Keratinocyte (primary cell): Measurements from ENCODE around the gene S100A9. TPM values are rescaled to one million over a fixed set of nuclear protein-coding genes. Genes with fewer than 3 reads are reported as not detected.

ENCODE experiments used
- DNase-seq: peaks from one replicate; pipeline ENCODE4 v3.0.0-alpha.2; 2011; ENCODE audit warnings: low read depth, missing footprints, low spot score
- FAIRE-seq: peaks from 2 replicates; lab custom pipeline; 2011; peaks lifted over from hg19 to GRCh38; lab: Jason Lieb, UNC
- H2AFZ ChIP-seq: 2 replicates; pipeline ENCODE4 v1.6.0; 2012; ENCODE audit warnings: low read length, control low read depth, inconsistent platforms; ENCODE audit not compliant: control insufficient read depth
- H3K27ac ChIP-seq: 2 replicates; pipeline ENCODE4 v1.5.1; 2011; ENCODE audit warnings: low read length; ENCODE audit not compliant: control insufficient read depth, insufficient read depth
- H3K27me3 ChIP-seq: 3 replicates; pipeline ENCODE4 v1.6.0; 2011; ENCODE audit warnings: low read length; ENCODE audit not compliant: control insufficient read depth, insufficient read depth; ENCODE audit errors: extremely low read depth
- H3K36me3 ChIP-seq, 2 experiments: 2 replicates in 1 of 2; 3 replicates in 1 of 2; pipeline ENCODE4 v1.5.1; 2011; ENCODE audit warnings: low read length in 2 of 2, mild to moderate bottlenecking in 1 of 2; ENCODE audit not compliant: control insufficient read depth in 2 of 2, insufficient read depth in 2 of 2; ENCODE audit errors: extremely low read depth in 1 of 2
- H3K4me1 ChIP-seq: 3 replicates; pipeline ENCODE4 v1.5.1; 2011; ENCODE audit warnings: low read length; ENCODE audit not compliant: control insufficient read depth, insufficient read depth; ENCODE audit errors: extremely low read depth
- H3K4me2 ChIP-seq: 3 replicates; pipeline ENCODE4 v1.6.0; 2011; ENCODE audit warnings: low read depth, low read length; ENCODE audit not compliant: control insufficient read depth, insufficient read depth; ENCODE audit errors: extremely low read depth
- H3K4me3 ChIP-seq, 3 experiments: fragments of 200-600 bp in 1 of 3; sonication (generic) in 1 of 3; 2 replicates in 2 of 3; 3 replicates in 1 of 3; pipeline ENCODE4 v1.5.1; 2011 to 2016; ENCODE audit warnings: low read length in 3 of 3, mild to moderate bottlenecking in 3 of 3, control low read depth in 2 of 3, inconsistent platforms in 1 of 3, low read depth in 1 of 3, mixed read lengths in 1 of 3, mixed run types in 1 of 3, moderate library complexity in 1 of 3; ENCODE audit not compliant: control insufficient read depth in 2 of 3, insufficient read depth in 2 of 3; ENCODE audit errors: extremely low read depth in 1 of 3
- H3K79me2 ChIP-seq: 2 replicates; pipeline ENCODE4 v1.6.0; 2012; ENCODE audit warnings: low read length; ENCODE audit not compliant: control insufficient read depth, insufficient read depth
- H3K9ac ChIP-seq: 3 replicates; pipeline ENCODE4 v1.6.0; 2011; ENCODE audit warnings: low read length; ENCODE audit not compliant: control insufficient read depth, insufficient read depth; ENCODE audit errors: extremely low read depth
- H3K9me1 ChIP-seq: 3 replicates; pipeline ENCODE4 v1.6.0; 2011; ENCODE audit warnings: low read length; ENCODE audit not compliant: control insufficient read depth, insufficient read depth; ENCODE audit errors: extremely low read depth
- H3K9me3 ChIP-seq: 2 replicates; pipeline ENCODE4 v1.5.1; 2012; ENCODE audit warnings: low read depth, low read length; ENCODE audit not compliant: control insufficient read depth
- H4K20me1 ChIP-seq: 3 replicates; pipeline ENCODE4 v1.6.0; 2011; ENCODE audit warnings: low read length; ENCODE audit not compliant: control insufficient read depth, insufficient read depth; ENCODE audit errors: extremely low read depth
- CTCF ChIP-seq, 3 experiments: IDR thresholded peaks in 1 of 3; conservative IDR thresholded peaks in 1 of 3; optimal IDR thresholded peaks in 1 of 3; 2 replicates in 2 of 3; 3 replicates in 1 of 3; pipeline versions ENCODE3 to v1.5.1; 2011; ENCODE audit warnings: low read length in 3 of 3, mild to moderate bottlenecking in 3 of 3, moderate library complexity in 2 of 3, control low read depth in 1 of 3, inconsistent platforms in 1 of 3; ENCODE audit not compliant: insufficient read depth in 2 of 3; ENCODE audit errors: extremely low read depth in 1 of 3
- EZH2 ChIP-seq: IDR thresholded peaks from one replicate; pipeline ENCODE4 v1.6.1; 2012; ENCODE audit warnings: inconsistent platforms, mild to moderate bottlenecking, low read length, moderate library complexity
- dilution Hi-C: fragments of 300-500 bp; cut with MboI; formaldehyde crosslinking; loops from one replicate; pipeline ENCODE4 v1.7.0; 2020; ENCODE audit warnings: low sequenced_read_pairs; ENCODE audit not compliant: extremely low pct_ligation_motif_present
- polyA plus RNA-seq, 5 experiments: library from polyadenylated mRNA; depleted of rRNA in 3 of 5; stranded (reverse) in 3 of 5; stranded (forward) in 1 of 5; unstranded in 1 of 5; fragments of >200 nt; gene quantifications; 1 replicate in 1 of 5; 2 replicates in 3 of 5; 3 replicates in 1 of 5; pipeline versions ENCODE4 v1.2.1 to v1.2.3, GENCODE V29; 2011 to 2012; ENCODE audit warnings: missing spikeins in 2 of 5, low read depth in 1 of 5, low replicate concordance in 1 of 5

The S100A9 gene
- polyA plus RNA-seq, 1 donor (not counting 4 experiments of a cell fraction or from before 2014, with no cell fraction given) = 297 TPM

GRCh38 chr1:153371231-153371630, 13.6 kb downstream of the S100A9 start:
- no peaks in the 10 kb centered on the region for H3K9me3 ChIP-seq
- dilution Hi-C loops = no loop called here
- no peaks in the 10 kb centered on the region for H3K36me3 ChIP-seq
- no peaks in the 10 kb centered on the region for H3K79me2 ChIP-seq
- peak; percentile 90 for FAIRE-seq
- no peak overlapping the region for H2AFZ ChIP-seq
- H3K9ac ChIP-seq = no peak overlapping the region
- H3K9me1 ChIP-seq = no peaks in the 10 kb centered on the region
- peaks cover 26% of the 10 kb centered on the region for H3K4me1 ChIP-seq
- H3K4me3 ChIP-seq = no peak overlapping the region
- no peak for TF ChIP-seq CTCF (optimal IDR thresholded peaks at IDR 0.05 in 1 of 3, IDR thresholded peaks at IDR 0.05 in 1 of 3, conservative IDR thresholded peaks at IDR 0.05 in 1 of 3; ENCODE audit: extremely low read depth in 1 of 3, insufficient read depth in 2 of 3, low read length in 3 of 3)
- TF ChIP-seq EZH2 = no peak
- H3K27me3 ChIP-seq = no peaks in the 10 kb centered on the region
- no peaks in the 10 kb centered on the region for H4K20me1 ChIP-seq
- H3K4me2 ChIP-seq = no peak overlapping the region
- no peak for DNase-seq
- peak overlapping the region; percentile 5 for H3K27ac ChIP-seq

GRCh38 chr1:153372571-153372970, 14.9 kb downstream of the S100A9 start:
- Histone ChIP-seq H4K20me1 (no peaks in the 10 kb centered on the region), H3K27ac (no peak overlapping the region), H3K36me3 (no peaks in the 10 kb centered on the region), H3K79me2 (no peaks in the 10 kb centered on the region), H3K4me3 (no peak overlapping the region), H2AFZ (no peak overlapping the region), H3K9me1 (no peaks in the 10 kb centered on the region), H3K4me2 (no peak overlapping the region), H3K27me3 (no peaks in the 10 kb centered on the region), H3K9ac (no peak overlapping the region), H3K4me1 (peaks cover 30% of the 10 kb centered on the region), H3K9me3 (no peaks in the 10 kb centered on the region)
- no peak for DNase-seq
- no peak for FAIRE-seq
- TF ChIP-seq EZH2 (no peak), CTCF (optimal IDR thresholded peaks at IDR 0.05 in 1 of 3, IDR thresholded peaks at IDR 0.05 in 1 of 3, conservative IDR thresholded peaks at IDR 0.05 in 1 of 3; ENCODE audit: extremely low read depth in 1 of 3, insufficient read depth in 2 of 3, low read length in 3 of 3) (no peak)
- dilution Hi-C loops = no loop called here
